Gastroesophageal sphincter (tissue), 4 donors: ENCODE measurements around the gene GPR162. TPM values are rescaled to one million over a fixed set of nuclear protein-coding genes. Genes with fewer than 3 reads are reported as not detected.

Experiments used
- ATAC-seq: fragments of 150-250 bp; one replicate; pipeline ENCODE4 v1.9.1; 2016; ENCODE audit warnings: mild to moderate bottlenecking, moderate library complexity
- H3K27ac ChIP-seq, 4 donors: fragments of 200-600 bp; sonication (generic) in 3 of 4; 1 replicate in 3 of 4; 2 replicates in 1 of 4; pipeline ENCODE4 v1.5.1; 2016 to 2019
- H3K27me3 ChIP-seq: fragments of 200-600 bp; sonication (generic); one replicate; pipeline ENCODE4 v1.5.1; 2019
- H3K36me3 ChIP-seq, 2 donors: fragments of 200-600 bp; sonication (generic); one replicate each; pipeline ENCODE4 v1.5.1; 2019; ENCODE audit warnings: control low read depth in 1 of 2
- H3K4me1 ChIP-seq, 3 donors: fragments of 200-600 bp; sonication (generic); 1 replicate in 2 of 3; 2 replicates in 1 of 3; pipeline ENCODE4 v1.5.1; 2016 to 2019; ENCODE audit warnings: control low read depth in 2 of 3
- H3K4me3 ChIP-seq, 2 donors: fragments of 200-600 bp; sonication (generic); one replicate each; pipeline ENCODE4 v1.5.1; 2019; ENCODE audit warnings: mild to moderate bottlenecking in 1 of 2, moderate library complexity in 1 of 2
- H3K9me3 ChIP-seq, 3 donors: fragments of 200-600 bp; sonication (generic); one replicate each; pipeline ENCODE4 v1.5.1; 2017 to 2019; ENCODE audit warnings: control low read depth in 2 of 3
- CTCF ChIP-seq, 4 experiments: fragments of 200-600 bp in 2 of 4; fragments of 450-650 bp in 2 of 4; sonication (generic) in 1 of 4; IDR thresholded peaks; one replicate each; pipeline ENCODE4 v1.5.1; 2017 to 2019; ENCODE audit warnings: antibody characterized with exemption in 4 of 4, mild to moderate bottlenecking in 2 of 4, moderate library complexity in 2 of 4
- EP300 ChIP-seq: sonication (generic); formaldehyde crosslinking; IDR thresholded peaks from one replicate; pipeline ENCODE4 v1.6.1; 2017; ENCODE audit warnings: antibody characterized with exemption, mild to moderate bottlenecking
- POLR2A ChIP-seq, 2 donors: fragments of 450-650 bp; IDR thresholded peaks; one replicate each; pipeline ENCODE4 v1.6.1; 2017; ENCODE audit warnings: antibody characterized with exemption in 2 of 2, mild to moderate bottlenecking in 2 of 2, moderate library complexity in 1 of 2
- POLR2AphosphoS5 ChIP-seq: sonication (generic); formaldehyde crosslinking; IDR thresholded peaks from one replicate; pipeline ENCODE4 v1.6.1; 2017; ENCODE audit warnings: antibody characterized with exemption
- WGBS, 2 donors: methylation state at CpG; one replicate each; pipeline ENCODE4 v1.1.5; 2018; ENCODE audit warnings: low coverage in 1 of 2; 5-methylcytosine and 5-hydroxymethylcytosine counted together
- total RNA-seq, 4 donors: library from RNA; depleted of rRNA; stranded (reverse); fragments of >200 nt; gene quantifications; one replicate each; pipeline ENCODE4 v1.1.0, GENCODE V29; 2016

Gene GPR162
- total RNA-seq, 4 donors from 2014 or later = 3.7 to 9.7 (median 3.9) TPM

- Histone ChIP-seq H3K9me3 (no peaks in the 10 kb centered on the region), H3K36me3 (no peaks in the 10 kb centered on the region), H3K27me3 (no peaks in the 10 kb centered on the region), H3K4me3 (no peak overlapping the region), H3K4me1 (no peaks in the 10 kb centered on the region), H3K27ac (no peak overlapping the region)
- WGBS, 2 donors = 49 to 77% methylated on average over 3 to 8 of the region's 10 CpGs
- ATAC-seq = no peak
- TF ChIP-seq POLR2A (IDR thresholded peaks at IDR 0.05) = no peak
- TF ChIP-seq CTCF (IDR thresholded peaks at IDR 0.05) = no peak
- no peak for TF ChIP-seq EP300
- no peak for TF ChIP-seq POLR2AphosphoS5
Measured at GRCh38 chr12:6809056-6809455, 12.6 kb upstream of the GPR162 start.

GRCh38 chr12:6810758-6811157, 10.9 kb upstream of the GPR162 start:
- no peaks in the 10 kb centered on the region for H3K36me3 ChIP-seq
- no peaks in the 10 kb centered on the region for H3K9me3 ChIP-seq
- H3K4me1 ChIP-seq = no peaks in the 10 kb centered on the region
- no peaks in the 10 kb centered on the region for H3K27me3 ChIP-seq
- ATAC-seq = no peak
- TF ChIP-seq POLR2A (IDR thresholded peaks at IDR 0.05) (no peak), POLR2AphosphoS5 (no peak)
- H3K27ac ChIP-seq = no peak overlapping the region
- H3K4me3 ChIP-seq = no peak overlapping the region
- 60 to 73% methylated on average over 1 of the region's 1 CpG for WGBS, 2 donors

- H3K4me1 ChIP-seq = no peaks in the 10 kb centered on the region
- TF ChIP-seq POLR2A (IDR thresholded peaks at IDR 0.05) = no peak
- no peak for TF ChIP-seq POLR2AphosphoS5
- TF ChIP-seq CTCF (IDR thresholded peaks at IDR 0.05) = no peak
- TF ChIP-seq EP300 = no peak
- no peaks in the 10 kb centered on the region for H3K27me3 ChIP-seq
- H3K4me3 ChIP-seq = no peak overlapping the region
- no peak overlapping the region for H3K27ac ChIP-seq
- no peaks in the 10 kb centered on the region for H3K36me3 ChIP-seq
- no peaks in the 10 kb centered on the region for H3K9me3 ChIP-seq
- no peak for ATAC-seq
- WGBS, 2 donors = 48 to 58% methylated on average over 4 of the region's 4 CpGs
Measured at GRCh38 chr12:6813363-6813762, 8.3 kb upstream of the GPR162 start.

- no peak overlapping the region for H3K4me3 ChIP-seq
- H3K36me3 ChIP-seq = no peaks in the 10 kb centered on the region
- H3K9me3 ChIP-seq = no peaks in the 10 kb centered on the region
- WGBS, 2 donors = 52 to 69% methylated on average over 2 to 3 of the region's 3 CpGs
- TF ChIP-seq CTCF (IDR thresholded peaks at IDR 0.05) = no peak
- no peak for TF ChIP-seq EP300
- no peak for TF ChIP-seq POLR2AphosphoS5
- no peak for TF ChIP-seq POLR2A (IDR thresholded peaks at IDR 0.05)
- no peaks in the 10 kb centered on the region for H3K27me3 ChIP-seq
- H3K27ac ChIP-seq = no peak overlapping the region
- peaks cover 0 to 9% (median 6%) of the 10 kb centered on the region in 3 donors for H3K4me1 ChIP-seq
- no peak for ATAC-seq
Measured at GRCh38 chr12:6816598-6816997, 5.0 kb upstream of the GPR162 start.

GRCh38 chr12:6817098-6817497, 4.5 kb upstream of the GPR162 start:
- peaks cover 0 to 14% (median 9%) of the 10 kb centered on the region in 3 donors for H3K4me1 ChIP-seq
- H3K36me3 ChIP-seq = no peaks in the 10 kb centered on the region
- WGBS, 2 donors = no CpG with 5 or more reads among the region's 8 CpGs
- no peak for ATAC-seq
- peaks cover 2% of the 10 kb centered on the region for H3K27me3 ChIP-seq
- H3K27ac ChIP-seq = no peak overlapping the region
- no peak for TF ChIP-seq POLR2A (IDR thresholded peaks at IDR 0.05)
- no peak for TF ChIP-seq POLR2AphosphoS5
- no peak for TF ChIP-seq CTCF (IDR thresholded peaks at IDR 0.05)
- TF ChIP-seq EP300 = no peak
- H3K9me3 ChIP-seq = no peaks in the 10 kb centered on the region
- no peak overlapping the region for H3K4me3 ChIP-seq
